Stimulated activated CD4-positive, alpha-beta T cell treated with anti-CD3 and anti-CD28 coated beads, Interleukin-1b, Interleukin-23, amount 100 ng/mL, for 4 hours (primary cell): ENCODE data around the gene PTPN23.
"Not testable (repeated sequence)": the region's sequence is repeated elsewhere in the genome, so short reads cannot be mapped to it uniquely, and the experiment has no call there.

Experiments used
- DNase-seq, 2 donors: peaks; one replicate each; pipeline ENCODE4 v3.0.0-alpha.2; 2020; ENCODE audit warnings: low read depth in 2 of 2

PTPN23 gene

DNA sequence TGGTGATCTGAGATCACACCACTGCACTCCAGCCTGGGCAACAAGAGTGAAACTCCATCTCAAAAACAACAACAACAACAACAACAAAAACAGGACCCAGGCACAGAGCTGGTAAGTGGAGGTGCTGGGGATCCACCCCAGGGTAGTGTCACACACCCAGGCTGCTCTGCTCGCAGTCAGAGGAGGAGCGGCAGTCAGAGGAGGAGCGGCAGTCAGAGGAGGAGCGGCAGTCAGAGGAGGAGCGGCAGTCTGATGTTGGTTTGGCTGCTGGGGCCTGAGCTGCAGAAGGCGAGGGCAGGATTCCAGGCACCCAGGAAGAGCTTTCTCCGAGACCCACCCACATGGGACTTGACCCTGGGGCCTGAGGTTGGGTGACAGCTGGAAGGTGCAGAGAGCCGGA, 10.8 kb upstream of the PTPN23 start:
- not testable (repeated sequence) for DNase-seq

DNA sequence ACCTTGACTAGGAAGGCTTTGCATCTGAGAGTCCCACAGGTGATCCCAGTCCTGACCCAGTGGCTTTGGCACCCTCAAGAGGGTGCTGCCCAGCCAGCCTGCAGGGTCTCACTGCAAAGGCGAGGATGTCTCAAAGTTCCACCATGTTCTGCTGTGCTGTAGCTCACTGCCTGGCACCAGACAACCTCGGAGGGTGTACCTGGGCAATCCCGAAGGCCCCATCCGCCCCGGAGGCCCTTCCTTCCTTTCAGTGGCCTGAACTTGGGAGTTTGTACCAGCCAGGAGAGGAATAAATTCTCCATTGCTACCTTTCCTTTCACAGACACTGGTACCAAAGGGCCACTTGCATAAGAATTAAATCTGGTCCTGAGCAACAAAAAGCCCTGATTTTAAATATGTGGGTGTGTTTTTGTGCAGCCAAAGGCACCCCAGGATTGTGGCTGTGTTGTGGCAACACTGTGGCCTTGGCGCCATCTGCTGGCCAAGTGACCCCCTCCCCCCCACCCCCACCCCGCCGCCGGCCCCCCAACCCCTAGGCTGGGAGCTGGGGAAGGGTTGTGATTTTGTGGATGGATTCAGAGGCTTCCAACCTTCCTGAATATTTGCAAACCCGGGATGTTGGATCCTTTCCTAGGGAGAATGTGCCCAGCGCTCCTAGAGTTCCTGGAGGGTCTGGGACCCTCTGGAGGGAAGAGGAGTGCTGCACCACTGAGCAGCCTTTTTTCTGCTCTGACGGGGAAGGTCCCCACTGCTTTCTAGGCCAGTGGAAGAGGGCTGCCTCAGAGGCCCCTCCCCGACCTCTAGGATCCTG, 9.7 kb upstream of the PTPN23 start:
- peak in 1 of 2 donors; percentile 31 for DNase-seq

DNA sequence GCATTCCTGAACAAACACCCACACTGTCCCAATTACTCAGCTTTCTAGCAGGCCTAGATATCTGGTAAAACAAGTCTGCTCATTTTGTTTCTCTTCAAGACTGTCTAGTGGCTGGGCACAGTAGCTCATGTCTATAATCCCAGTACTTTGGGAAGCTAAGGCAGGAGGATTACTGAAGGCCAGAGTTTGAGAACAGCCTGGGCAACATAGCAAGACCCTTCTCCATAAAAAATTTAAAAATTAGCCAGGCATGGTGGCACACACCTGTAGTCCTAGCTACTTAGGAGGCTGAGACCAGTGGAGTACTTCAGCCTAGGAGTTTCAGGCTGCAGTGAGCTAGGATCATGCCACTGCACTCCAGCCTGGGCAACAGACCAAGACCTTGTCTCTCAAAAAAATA, 6.2 kb upstream of the PTPN23 start:
- no peak for DNase-seq

GRCh38 chr3:47376393-47376792, 4.4 kb upstream of the PTPN23 start:
- no peak for DNase-seq

GRCh38 chr3:47377186-47377585, 3.6 kb upstream of the PTPN23 start:
- no peak for DNase-seq

GRCh38 chr3:47378869-47379268, 2.0 kb upstream of the PTPN23 start:
- no peak for DNase-seq

- DNase-seq, result no peak
Measured at GRCh38 chr3:47379411-47379899, 1.4 kb upstream of the PTPN23 start.

DNA sequence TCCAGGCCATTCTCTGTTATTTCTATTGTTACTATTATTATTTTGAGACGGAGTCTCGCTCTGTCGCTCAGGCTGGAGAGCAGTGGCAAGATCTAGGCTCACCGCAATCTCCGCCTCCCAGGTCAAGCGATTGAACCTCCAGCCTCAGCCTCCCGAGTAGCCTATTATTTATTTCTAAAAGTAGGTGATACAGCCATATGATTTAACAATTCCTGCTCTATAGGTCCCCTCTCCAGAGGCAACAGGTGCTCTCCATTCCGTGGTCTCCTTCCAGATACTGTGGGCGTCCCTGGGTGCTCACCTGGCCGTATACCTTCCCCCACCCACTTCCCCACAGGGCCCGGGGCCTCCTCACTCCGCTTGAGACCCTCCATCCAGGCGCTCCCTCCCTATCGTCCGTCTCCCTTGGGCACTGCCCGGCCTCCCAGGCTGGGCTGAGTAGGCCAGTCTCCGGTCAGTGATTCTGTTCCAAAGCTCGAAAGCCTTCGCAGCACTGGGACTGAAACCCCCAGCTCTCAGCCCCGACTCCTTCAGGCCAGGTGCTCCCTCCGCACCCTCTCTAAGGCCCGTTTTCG, 708 bp upstream of the PTPN23 start:
- DNase-seq, result no peak

DNA sequence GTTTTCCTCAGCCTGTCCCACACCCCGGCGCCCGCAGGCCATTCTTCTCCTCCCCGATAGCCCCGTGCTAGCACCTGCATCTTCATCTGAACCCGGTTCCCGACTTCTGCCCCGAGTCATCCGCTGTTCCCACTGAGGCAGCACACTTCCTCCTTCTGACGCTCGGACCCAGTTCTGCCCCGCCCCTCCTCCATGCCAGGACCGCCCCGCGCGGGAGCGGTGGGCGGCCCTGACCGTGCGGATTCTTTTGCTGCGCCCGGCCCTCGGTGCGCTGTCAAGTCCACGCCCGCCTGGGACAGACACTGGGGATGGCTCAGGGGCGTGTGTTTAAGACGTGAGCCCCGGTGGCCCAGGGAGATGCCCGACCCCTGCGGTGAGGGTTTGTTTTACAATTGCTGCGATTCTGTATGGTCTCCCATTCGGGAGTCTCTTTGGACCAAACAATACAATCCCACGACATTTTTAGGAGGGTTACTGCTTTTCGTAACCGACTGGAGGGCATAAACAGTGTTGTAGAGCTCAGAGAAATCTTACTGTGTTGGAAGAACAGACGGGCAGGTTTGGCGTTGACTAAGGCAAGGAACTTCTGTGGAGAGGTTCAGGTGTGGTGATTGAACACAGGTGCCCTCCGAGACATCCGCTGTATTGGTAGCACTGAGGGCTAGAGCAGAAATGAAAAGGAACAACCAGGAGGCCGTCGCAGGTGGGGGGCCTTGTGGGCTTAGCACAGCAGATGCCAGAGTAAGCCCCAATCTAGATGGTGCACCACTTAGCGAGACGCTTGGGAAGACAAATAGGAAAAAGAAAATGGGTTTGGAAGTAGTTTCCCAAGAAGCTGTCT, 716 bp downstream of the PTPN23 start:
- DNase-seq, result peak; percentile 28 to 65

DNA sequence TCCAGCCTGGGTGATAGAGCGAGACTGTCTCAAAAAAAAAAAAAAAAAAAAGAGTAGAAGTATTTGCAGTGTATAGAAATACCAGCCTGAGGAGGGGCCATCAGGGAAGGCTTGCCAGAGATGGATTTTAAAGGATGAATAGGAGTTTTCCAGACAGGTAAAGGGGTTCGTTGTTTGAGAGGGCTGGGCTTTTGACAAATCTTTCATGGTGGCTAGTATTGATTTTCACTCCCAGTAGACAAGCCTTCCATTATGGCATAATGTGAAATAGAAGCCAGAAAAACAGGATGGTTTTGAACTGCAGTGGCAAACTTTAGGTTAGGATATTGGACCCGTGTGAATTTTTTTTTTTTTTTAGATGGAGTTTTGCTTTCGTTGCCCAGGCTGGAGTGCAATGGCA, 3.6 kb downstream of the PTPN23 start:
- DNase-seq, result no peak

- DNase-seq, result no peak
Measured at GRCh38 chr3:47385007-47385406, 4.2 kb downstream of the PTPN23 start.

DNA sequence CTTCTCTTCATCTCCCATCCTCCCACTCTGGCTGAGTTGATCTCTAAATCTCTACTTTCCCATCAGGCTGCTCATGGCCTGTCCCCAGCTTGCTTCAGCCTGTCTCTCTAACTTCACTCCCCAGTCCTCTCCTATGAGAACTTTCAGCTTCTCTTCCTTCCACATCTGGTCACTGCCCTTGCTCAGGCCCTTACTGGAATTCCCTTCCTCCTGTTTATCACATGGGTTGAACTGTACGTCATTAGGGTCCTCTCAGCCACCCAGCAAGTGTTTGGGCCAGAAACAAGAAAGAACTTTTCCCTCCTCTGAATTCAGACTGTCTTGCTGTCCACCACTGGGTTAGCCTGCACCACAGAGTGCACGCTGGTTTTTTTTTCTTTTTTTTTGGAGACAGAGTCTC, 5.0 kb downstream of the PTPN23 start:
- no peak for DNase-seq

DNA sequence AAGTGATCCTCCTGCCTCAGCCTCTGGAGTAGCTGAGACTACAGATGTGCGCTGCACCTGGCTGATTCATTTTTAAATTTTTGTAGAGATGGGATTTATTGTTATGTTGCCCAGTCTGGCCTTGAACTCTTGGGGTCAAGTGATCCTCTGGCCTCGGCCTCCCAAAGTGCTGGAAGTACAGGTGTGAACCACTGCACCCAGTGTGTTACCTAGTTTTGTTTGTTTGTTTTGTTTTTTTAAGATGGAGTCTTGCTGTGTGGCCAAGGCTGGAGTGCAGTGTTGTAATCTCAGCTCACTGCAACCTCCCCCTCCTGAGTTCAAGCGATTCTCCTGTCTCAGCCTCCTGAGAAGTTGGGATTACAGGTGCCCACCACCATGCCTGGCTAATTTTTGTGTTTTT, 12.1 kb downstream of the PTPN23 start:
- DNase-seq, result no peak

GRCh38 chr3:47394140-47394870, 13.5 kb downstream of the PTPN23 start:
- no peak for DNase-seq

- no peak for DNase-seq
Measured at GRCh38 chr3:47394881-47395280, 14.1 kb downstream of the PTPN23 start.

- no peak for DNase-seq
Measured at GRCh38 chr3:47398228-47398627, 17.4 kb downstream of the PTPN23 start.

GRCh38 chr3:47399016-47399415, 18.2 kb downstream of the PTPN23 start:
- no peak for DNase-seq

GRCh38 chr3:47399531-47400270, 18.9 kb downstream of the PTPN23 start:
- no peak for DNase-seq

DNA sequence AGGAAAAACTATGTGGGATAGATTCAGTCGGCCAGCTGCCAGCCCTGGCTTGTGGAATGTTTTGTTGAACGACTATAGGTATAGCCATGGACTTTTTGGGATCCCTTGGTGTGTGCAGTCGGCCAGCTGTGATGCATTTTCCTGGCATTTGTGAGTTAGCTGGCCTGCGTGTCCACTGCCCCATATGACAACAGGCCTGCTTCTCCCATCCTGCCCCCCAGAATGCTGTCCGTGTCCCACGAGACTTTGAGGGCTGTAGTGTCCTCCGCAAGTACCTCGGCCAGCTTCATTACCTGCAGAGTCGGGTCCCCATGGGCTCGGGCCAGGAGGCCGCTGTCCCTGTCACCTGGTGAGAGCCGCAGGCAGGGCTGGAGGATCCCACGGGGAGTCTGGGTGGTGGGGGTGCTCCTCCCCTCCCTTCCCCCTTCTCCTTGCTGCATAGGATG, 23.6 kb downstream of the PTPN23 start:
- no peak for DNase-seq

GRCh38 chr3:47404955-47405790, 24.4 kb downstream of the PTPN23 start:
- no peak for DNase-seq
